Right ventricle myocardium inferior (tissue), 1 donor: ENCODE results near the gene C10orf95. TPM values are rescaled to one million over a fixed set of nuclear protein-coding genes. Genes with fewer than 3 reads are reported as not detected.

Experiments
- ATAC-seq: fragments of 200-7000 bp; cut with Tn5 transposase; one replicate; pipeline ENCODE4 v1.9.1; 2020; ENCODE audit warnings: mild to moderate bottlenecking, moderate library complexity
- DNase-seq: peaks from one replicate; pipeline ENCODE4 v3.0.0; 2021; ENCODE audit errors: missing footprints
- intact Hi-C: fragments of 100-400 bp; cut with DNase I; formaldehyde crosslinking; loops from one replicate; pipeline ENCODE4 v1.11.0; 2022
- total RNA-seq: library from RNA; stranded (reverse); fragmentation: NEBNext Ultra II Directional; extraction: Animal tissue kit (Norgen Biotek cat#: 25700); gene quantifications from one replicate; pipeline ENCODE4 v1.2.1, GENCODE V29; 2021
- donor health status: DM: no; HTN: yes; CAD: no; lungs with severe emphysema.

The C10orf95 gene
- total RNA-seq, 1 donor from 2014 or later: not detected

- ATAC-seq (no peak), DNase-seq (no peak)
- intact Hi-C loops: no loop called here
These were observed 6.5 kb downstream of the C10orf95 start for GRCh38 chr10:102444851-102445250.

DNA sequence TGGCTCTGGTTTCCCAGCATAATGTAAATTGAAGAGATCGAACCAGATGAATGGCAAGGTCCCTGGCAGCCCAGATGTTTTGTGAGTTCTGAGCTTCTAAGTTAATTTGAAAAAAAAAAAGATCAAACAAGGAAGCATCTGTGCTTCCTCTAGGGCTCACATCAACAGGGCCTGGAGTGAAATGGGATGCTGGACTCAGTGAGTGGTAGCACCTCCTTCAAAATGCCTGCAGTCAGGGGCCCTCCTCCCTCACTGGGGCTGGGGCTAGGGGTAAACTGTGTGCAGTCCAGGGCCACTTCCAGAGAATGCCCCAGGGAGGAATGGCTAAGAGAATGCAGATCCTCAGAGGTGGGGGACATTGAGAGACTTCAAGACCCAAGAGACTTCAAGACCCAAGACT lies 13.0 kb downstream of the C10orf95 start:
- intact Hi-C loops: no loop called here
- no peak for DNase-seq
- no peak for ATAC-seq

GRCh38 chr10:102437515-102437914 lies 13.8 kb downstream of the C10orf95 start:
- ATAC-seq (no peak), DNase-seq (no peak)
- intact Hi-C loops: no loop called here

DNA sequence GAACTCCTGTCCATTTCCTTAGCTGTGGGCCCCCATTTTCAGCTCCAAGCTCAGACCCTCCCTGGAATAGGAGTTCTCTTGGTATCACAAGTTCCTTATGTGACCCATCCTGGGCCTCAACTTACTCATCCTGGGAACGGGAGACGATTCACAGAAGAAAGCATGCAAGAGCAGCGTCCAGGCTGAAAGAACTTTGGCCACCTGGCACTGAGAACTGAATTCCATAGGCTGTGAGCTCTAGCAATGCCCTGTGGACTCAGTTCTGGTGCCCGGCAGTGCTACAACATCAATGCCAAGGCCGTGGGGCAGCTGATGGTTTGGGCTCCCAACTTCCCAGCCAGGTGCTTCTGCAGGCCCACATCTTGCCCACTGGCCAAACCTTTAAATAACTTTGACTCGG lies 15.0 kb downstream of the C10orf95 start:
- DNase-seq (no peak), ATAC-seq (no peak)
- intact Hi-C loops: no loop called here

DNA sequence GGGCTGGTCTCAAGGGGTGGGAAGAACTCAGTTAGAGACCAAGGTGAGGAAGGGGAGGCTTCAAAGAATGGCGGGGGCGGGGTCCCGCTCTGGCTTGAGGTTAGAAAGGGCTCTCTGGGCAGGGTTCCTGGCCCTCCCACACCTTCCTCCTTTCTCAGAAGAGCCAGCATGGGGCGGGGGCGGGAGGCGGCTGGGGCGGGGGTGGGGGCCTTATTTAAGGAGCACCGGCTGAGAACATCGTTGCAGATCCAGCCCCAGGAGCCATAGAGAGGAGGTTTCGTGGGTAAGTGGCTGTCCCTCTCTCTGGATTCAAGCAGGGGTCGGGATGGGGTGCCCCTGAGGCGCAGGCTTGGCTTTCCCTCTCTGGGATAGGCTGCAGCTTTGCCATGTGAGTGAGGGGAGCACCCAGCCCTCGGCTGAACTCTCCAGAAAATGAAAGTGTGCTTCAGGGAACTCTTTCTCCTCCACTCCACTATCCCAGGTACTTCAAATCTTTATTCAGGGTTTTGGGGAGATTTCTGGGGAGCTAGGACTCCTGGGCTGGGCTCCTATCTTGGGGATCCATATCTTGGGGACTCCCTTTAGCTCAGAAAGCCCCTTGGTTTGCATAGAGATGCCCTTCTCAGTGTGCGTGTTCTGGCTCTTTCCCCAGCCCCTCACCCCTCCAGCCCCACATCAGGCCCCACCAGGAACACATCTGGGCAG lies 15.7 kb downstream of the C10orf95 start:
- ATAC-seq: no peak
- intact Hi-C loops: no loop called here
- no peak for DNase-seq

GRCh38 chr10:102435133-102435497 lies 16.2 kb downstream of the C10orf95 start:
- no peak for DNase-seq
- no peak for ATAC-seq
- intact Hi-C loops: no loop called here

- intact Hi-C loops: no loop called here
- ATAC-seq (no peak), DNase-seq (no peak)
These were observed 16.8 kb downstream of the C10orf95 start for GRCh38 chr10:102434394-102435132.

DNA sequence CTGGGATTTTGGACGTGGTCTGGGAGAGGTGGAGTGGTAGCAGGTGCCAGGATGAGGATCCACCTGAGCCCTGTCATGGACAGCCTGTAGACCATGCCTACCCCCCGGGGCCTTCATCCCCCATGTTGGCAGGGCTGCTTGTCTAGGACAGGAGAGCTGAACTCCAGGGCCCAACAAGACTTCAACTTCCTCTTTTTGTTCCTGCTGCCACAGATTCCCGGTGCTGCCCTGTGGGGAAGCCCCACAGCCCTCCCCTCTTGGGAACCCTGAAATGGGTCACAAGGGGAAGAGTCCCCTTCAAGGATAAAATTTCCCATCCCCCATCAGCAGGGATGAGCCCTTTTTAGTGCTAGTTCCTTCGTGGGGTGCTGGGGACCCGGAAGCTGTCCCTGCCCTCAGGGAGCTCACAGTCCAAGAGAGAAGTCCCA lies 17.7 kb downstream of the C10orf95 start:
- intact Hi-C loops: loop anchor here (2.0 kb wide), 1 partner anchor 17 kb away; the partner anchor contains the start of gene C10orf95
- DNase-seq: no peak
- no peak for ATAC-seq

DNA sequence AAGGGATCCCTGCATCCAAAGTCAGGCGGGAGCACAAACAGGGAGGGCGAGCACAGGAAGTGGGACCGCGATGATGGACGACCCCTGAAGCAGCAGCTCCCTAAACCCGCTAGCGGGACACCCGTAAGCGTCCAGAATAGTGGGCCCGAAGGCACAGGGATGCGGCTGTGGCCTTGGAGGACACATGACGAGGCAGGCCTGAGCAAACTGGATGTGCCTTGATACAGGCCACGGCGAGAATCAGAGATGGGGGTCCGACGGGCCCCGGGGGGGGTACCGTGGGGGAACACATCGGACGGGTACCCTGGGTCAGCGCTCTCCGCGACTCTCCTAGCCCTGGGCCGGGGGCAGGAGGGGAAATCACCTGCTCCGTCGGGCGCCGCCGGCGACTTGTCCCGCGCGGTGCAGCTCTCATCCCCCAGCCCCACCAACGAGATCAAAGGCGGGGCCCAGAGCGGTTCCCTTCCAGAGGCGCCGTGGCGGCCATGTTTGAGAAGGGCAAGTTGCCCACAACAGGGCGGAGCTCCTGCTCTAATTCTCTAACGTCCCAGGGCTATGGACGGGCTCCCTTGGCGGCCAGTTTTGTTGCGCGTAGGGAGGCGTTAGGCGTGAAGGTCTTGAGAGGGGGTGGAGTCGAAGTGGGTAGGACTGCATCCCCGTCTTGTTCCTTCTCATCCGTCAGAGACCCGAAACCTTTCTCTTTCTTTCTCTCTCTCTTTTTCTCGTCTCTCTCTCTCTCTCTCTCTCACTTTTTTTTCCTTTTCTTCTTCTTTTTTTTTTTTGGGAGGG lies 19.0 kb downstream of the C10orf95 start, which contains the start of gene CUEDC2:
Gene CUEDC2 (minus strand): TSS at position 413 of the 789 bp plus-strand sequence. CDS start 7,386 bp downstream, outside the sequence.
- intact Hi-C loops: loop anchor here (1.0 to 2.0 kb wide), 2 partner anchors 10 to 18 kb away; partner anchors contain the start of gene C10orf95
- peak; percentile 98 for DNase-seq
- ATAC-seq: peak; percentile 96

GRCh38 chr10:102431452-102432124 lies 19.8 kb downstream of the C10orf95 start:
- DNase-seq (no peak), ATAC-seq (peak; percentile 6)
- intact Hi-C loops: loop anchor here (1.0 to 2.0 kb wide), 2 partner anchors 9 to 19 kb away; partner anchors contain the start of gene C10orf95

GRCh38 chr10:102429468-102429867 lies 21.9 kb downstream of the C10orf95 start:
- intact Hi-C loops: no loop called here
- DNase-seq (no peak), ATAC-seq (no peak)

- intact Hi-C loops: no loop called here
- DNase-seq (no peak), ATAC-seq (no peak)
These were observed 24.5 kb downstream of the C10orf95 start for GRCh38 chr10:102426803-102427287.

- DNase-seq (no peak), ATAC-seq (no peak)
- intact Hi-C loops: no loop called here
These were observed 25.9 kb downstream of the C10orf95 start for GRCh38 chr10:102425444-102425843.

- intact Hi-C loops: no loop called here
- DNase-seq: no peak
- ATAC-seq: no peak
These were observed 26.4 kb downstream of the C10orf95 start for GRCh38 chr10:102424916-102425315.

DNA sequence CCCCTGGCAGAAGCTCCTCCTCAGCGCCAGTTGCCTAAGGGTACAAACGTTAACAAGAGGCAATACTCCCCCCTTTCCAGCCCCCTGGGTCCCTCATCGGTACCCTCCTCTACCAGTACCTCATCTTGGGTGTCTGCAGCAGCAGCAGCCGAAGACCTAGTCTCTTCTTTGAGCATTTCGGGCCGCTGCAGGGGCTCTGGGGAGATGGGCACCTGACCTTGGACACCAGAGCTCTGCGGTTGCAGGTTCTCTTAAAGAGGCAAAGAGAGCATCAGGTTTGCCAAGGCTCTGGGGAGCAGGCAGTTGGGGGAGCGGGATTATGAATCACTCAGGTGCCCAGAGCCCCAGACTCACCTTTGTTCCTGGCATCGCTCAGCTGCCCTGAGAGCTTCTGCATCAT lies 27.2 kb downstream of the C10orf95 start:
- no peak for ATAC-seq
- intact Hi-C loops: no loop called here
- no peak for DNase-seq

DNA sequence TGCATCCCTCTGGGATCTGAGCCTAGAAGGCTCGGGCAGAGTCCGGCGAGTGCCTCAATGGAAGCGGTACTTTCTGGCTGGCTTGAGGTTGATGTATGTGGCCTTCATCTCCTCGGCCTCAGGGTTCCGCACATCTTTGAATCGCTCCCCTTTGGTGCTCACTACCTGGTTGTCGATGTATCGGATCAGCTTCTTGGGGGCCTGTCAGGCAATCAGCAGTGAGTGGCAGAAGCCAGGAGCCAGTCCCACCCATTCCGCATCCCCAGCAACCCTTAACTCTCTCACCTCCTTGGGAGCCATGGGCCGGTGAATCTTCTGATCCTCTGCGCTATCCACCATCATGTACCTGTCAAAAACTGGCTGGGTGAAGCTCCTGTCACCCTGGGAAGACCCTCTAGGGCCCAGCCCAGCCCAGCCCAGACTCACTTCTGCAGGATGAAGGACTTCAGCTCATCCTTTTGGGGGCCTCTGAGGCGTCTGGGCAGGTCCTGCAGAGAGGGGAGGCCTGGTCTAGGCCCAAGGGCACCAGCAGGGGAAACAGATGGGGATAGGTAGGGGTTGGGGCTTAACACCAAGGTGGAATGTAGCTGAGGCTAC lies 27.9 kb downstream of the C10orf95 start:
- ATAC-seq: no peak
- no peak for DNase-seq
- intact Hi-C loops: no loop called here

DNA sequence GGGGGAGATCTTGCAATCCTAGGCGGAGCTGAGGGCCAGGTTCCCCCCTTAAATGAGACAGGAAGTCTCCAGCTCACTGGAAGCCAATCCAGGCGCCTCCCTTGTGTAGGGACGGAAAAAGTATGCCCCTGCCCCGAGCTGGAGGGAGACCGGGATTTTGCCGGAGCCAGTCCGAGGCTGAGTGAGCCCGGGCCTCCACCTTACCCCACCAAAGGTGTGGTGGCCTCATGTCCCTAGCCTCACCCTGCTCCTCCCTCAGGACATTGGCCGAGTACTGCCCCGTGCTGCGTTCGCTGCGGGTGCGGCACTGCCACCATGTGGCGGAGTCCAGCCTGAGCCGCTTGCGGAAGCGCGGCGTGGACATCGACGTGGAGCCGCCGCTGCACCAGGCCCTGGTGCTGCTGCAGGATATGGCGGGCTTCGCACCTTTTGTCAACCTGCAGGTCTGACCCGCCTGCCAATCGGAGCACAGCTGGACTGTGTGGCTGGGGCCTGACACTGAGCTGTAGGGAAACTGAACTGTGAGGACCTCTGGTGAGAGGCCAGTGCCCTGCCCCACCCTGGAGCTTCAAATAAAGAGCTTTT lies 28.7 kb downstream of the C10orf95 start:
- intact Hi-C loops: loop anchor here (1.0 kb wide), 1 partner anchor 10 kb away; the partner anchor contains the start of gene CUEDC2
- peak; percentile 54 for ATAC-seq
- DNase-seq: peak; percentile 90
